Right ventricle myocardium superior (tissue), 1 donor: ENCODE measurements around the gene SEMA5A. TPM values are rescaled to one million over a fixed set of nuclear protein-coding genes. Genes with fewer than 3 reads are reported as not detected.

Source experiments
- ATAC-seq: fragments of 200-7000 bp; cut with Tn5 transposase; one replicate; pipeline ENCODE4 v1.9.1; 2020; ENCODE audit warnings: mild to moderate bottlenecking; ENCODE audit not compliant: poor library complexity
- DNase-seq: peaks from one replicate; pipeline ENCODE4 v3.0.0-alpha.2; 2020
- intact Hi-C: fragments of 100-400 bp; cut with DNase I; formaldehyde crosslinking; loops from one replicate; pipeline ENCODE4 v1.11.2; 2022
- total RNA-seq: library from RNA; stranded (reverse); fragmentation: NEBNext Ultra II Directional; extraction: Animal tissue kit (Norgen Biotek cat#: 25700); gene quantifications from one replicate; pipeline ENCODE4 v1.2.1, GENCODE V29; 2021
- donor health status: DM: no; HTN: yes; CAD: no; lungs with severe emphysema.

SEMA5A gene
- total RNA-seq, 1 donor from 2014 or later = 27.1 TPM

- ATAC-seq = no peak
- intact Hi-C loops = no loop called here
- DNase-seq = no peak
Measured at GRCh38 chr5:9192266-9192665, 353.6 kb downstream of the SEMA5A start.

GRCh38 chr5:9189681-9190080 lies 356.2 kb downstream of the SEMA5A start:
- no peak for DNase-seq
- intact Hi-C loops = no loop called here
- ATAC-seq = no peak

- DNase-seq (no peak), ATAC-seq (no peak)
- intact Hi-C loops = no loop called here
Measured at GRCh38 chr5:9188956-9189355, 356.9 kb downstream of the SEMA5A start.

GRCh38 chr5:9188131-9188530 lies 357.7 kb downstream of the SEMA5A start:
- no peak for DNase-seq
- intact Hi-C loops = no loop called here
- no peak for ATAC-seq

- intact Hi-C loops = no loop called here
- ATAC-seq (no peak), DNase-seq (no peak)
Measured at GRCh38 chr5:9187614-9188013, 358.3 kb downstream of the SEMA5A start.

GRCh38 chr5:9186069-9186468 lies 359.8 kb downstream of the SEMA5A start:
- no peak for DNase-seq
- ATAC-seq = no peak
- intact Hi-C loops = no loop called here

- intact Hi-C loops = no loop called here
- no peak for DNase-seq
- no peak for ATAC-seq
Measured at GRCh38 chr5:9183992-9184391, 361.9 kb downstream of the SEMA5A start.

GRCh38 chr5:9182899-9183695 lies 362.8 kb downstream of the SEMA5A start:
- intact Hi-C loops = no loop called here
- no peak for ATAC-seq
- DNase-seq = no peak

GRCh38 chr5:9176641-9177040 lies 369.2 kb downstream of the SEMA5A start:
- intact Hi-C loops = no loop called here
- DNase-seq (no peak), ATAC-seq (no peak)

- intact Hi-C loops = no loop called here
Measured at GRCh38 chr5:9174446-9174845, 371.4 kb downstream of the SEMA5A start.

GRCh38 chr5:9173281-9174048 lies 372.4 kb downstream of the SEMA5A start:
- DNase-seq = no peak
- intact Hi-C loops = no loop called here
- ATAC-seq = no peak

More at GRCh38 chr5:9174446-9174845, 371.4 kb downstream of the SEMA5A start:
- DNase-seq (no peak), ATAC-seq (no peak)

GRCh38 chr5:9170026-9170425 lies 375.8 kb downstream of the SEMA5A start:
- no peak for DNase-seq
- intact Hi-C loops = no loop called here
- no peak for ATAC-seq

GRCh38 chr5:9169557-9169902 lies 376.3 kb downstream of the SEMA5A start:
- intact Hi-C loops = no loop called here
- no peak for ATAC-seq
- no peak for DNase-seq

- intact Hi-C loops = no loop called here
- DNase-seq (no peak), ATAC-seq (no peak)
Measured at GRCh38 chr5:9168791-9169556, 376.9 kb downstream of the SEMA5A start.

GRCh38 chr5:9166202-9167112 lies 379.4 kb downstream of the SEMA5A start:
- intact Hi-C loops = no loop called here
- no peak for ATAC-seq
- DNase-seq = no peak

GRCh38 chr5:9165546-9165945 lies 380.3 kb downstream of the SEMA5A start:
- no peak for ATAC-seq
- DNase-seq = no peak
- intact Hi-C loops = no loop called here

GRCh38 chr5:9160747-9161146 lies 385.1 kb downstream of the SEMA5A start:
- no peak for ATAC-seq
- no peak for DNase-seq
- intact Hi-C loops = no loop called here

- ATAC-seq (no peak), DNase-seq (no peak)
- intact Hi-C loops = no loop called here
Measured at GRCh38 chr5:9157811-9158210, 388.1 kb downstream of the SEMA5A start.

- no peak for ATAC-seq
- no peak for DNase-seq
- intact Hi-C loops = no loop called here
Measured at GRCh38 chr5:9157020-9157419, 388.9 kb downstream of the SEMA5A start.
